Mesodermal cell (in vitro differentiated cells): ENCODE data around the gene TMUB2.
A peak's percentile ranks its signal among the peaks of the same experiment; 100 is the strongest.

Experiments
- H3K27ac ChIP-seq: 2 replicates; pipeline ENCODE4 v1.7.0; 2013; ENCODE audit warnings: mild to moderate bottlenecking, low read depth, low read length, moderate library complexity; ENCODE audit not compliant: severe bottlenecking
- H3K36me3 ChIP-seq: 2 replicates; pipeline ENCODE4 v1.7.1; 2013; ENCODE audit warnings: mild to moderate bottlenecking, low read length, moderate library complexity; ENCODE audit not compliant: control insufficient read depth, insufficient read depth
- H3K4me1 ChIP-seq: one replicate; pipeline ENCODE4 v1.7.1; 2013; ENCODE audit warnings: mild to moderate bottlenecking, low read length; ENCODE audit not compliant: insufficient read depth, control insufficient read depth, poor library complexity, severe bottlenecking
- H3K4me3 ChIP-seq: 2 replicates; pipeline ENCODE4 v1.7.0; 2013; ENCODE audit warnings: low read length, control low read depth, mild to moderate bottlenecking; ENCODE audit not compliant: insufficient read depth, poor library complexity, severe bottlenecking; ENCODE audit errors: extremely low read depth
- H3K9me3 ChIP-seq: 2 replicates; pipeline ENCODE4 v1.7.1; 2013; ENCODE audit warnings: mild to moderate bottlenecking, low read length, moderate library complexity; ENCODE audit not compliant: control insufficient read depth
- WGBS, 2 experiments: methylation state at CpG; one replicate each; pipeline ENCODE4 v1.1.5; 2013; ENCODE audit warnings: missing lambda C conversion rate in 2 of 2; ENCODE audit not compliant: insufficient coverage in 2 of 2; 5-methylcytosine and 5-hydroxymethylcytosine counted together

TMUB2 gene

DNA sequence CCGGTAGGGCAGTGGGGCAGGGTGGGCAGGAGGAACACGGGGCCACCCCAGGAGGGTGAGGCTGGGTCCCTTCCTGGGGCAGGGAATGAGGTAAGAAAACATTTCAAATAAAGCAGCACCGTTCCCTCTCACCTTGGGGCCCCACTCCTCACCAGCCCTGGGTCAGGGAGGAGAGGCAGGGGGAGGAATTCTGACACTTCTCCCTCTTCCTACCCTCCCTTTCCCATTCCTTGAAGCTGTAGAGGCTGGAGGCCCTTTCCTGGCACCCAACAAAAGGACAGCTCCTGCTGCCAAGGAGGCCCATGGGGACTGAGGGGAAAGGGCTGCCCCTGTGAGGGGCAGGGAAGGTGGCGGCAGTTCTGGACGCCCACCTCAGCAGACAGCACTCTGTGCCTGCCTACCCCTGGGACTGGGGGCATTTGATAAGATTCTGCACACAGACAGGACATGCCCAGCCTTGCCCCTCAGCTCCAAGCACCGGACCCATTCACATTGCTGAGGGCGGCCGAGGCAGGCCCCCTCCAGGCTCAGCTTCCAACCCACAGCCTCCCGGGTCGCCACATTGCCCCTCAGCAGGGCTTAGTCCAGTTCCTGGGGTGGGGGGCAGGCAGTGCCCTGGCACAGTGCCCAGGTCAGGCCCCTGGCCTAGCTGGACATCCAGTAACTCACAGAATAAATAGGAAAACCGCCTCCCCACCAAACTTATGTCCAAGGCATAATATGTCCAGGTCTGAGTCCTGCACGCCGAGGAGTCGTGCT is 6.7 kb downstream of the TMUB2 start:
- 91 to 98% methylated on average over 6 to 11 of the region's 14 CpGs for WGBS, 2 experiments
- Histone ChIP-seq H3K9me3 (no peaks in the 10 kb centered on the region), H3K36me3 (peaks cover 84% of the 10 kb centered on the region), H3K27ac (peak overlapping the region; percentile 53), H3K4me3 (no peak overlapping the region), H3K4me1 (peaks cover 15% of the 10 kb centered on the region)

DNA sequence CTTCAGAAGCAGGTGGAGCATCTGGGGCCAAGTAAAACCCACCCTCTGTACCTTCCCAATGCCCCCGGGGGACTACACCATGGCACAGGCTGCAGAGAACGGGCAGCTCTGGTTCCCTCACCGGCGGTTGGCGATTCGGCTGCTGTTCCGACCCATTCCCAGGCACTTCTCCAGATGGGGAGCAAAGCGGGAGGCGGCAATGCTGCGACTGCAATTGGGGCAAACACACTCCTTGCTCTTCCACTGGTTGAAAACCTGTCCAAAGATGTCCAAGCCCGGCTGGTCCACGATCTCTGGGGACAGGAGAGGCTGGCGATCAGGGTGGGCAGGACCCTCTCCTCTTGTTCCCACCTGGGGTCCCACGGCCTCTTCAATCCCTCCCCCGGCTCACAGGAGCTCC is 10.3 kb downstream of the TMUB2 start:
- peaks cover 20% of the 10 kb centered on the region for H3K4me1 ChIP-seq
- H3K36me3 ChIP-seq, result peaks cover 50% of the 10 kb centered on the region
- WGBS, 2 experiments, result 96 to 98% methylated on average over 14 to 15 of the region's 15 CpGs
- no peak overlapping the region for H3K4me3 ChIP-seq
- H3K27ac ChIP-seq, result no peak overlapping the region
- H3K9me3 ChIP-seq, result no peaks in the 10 kb centered on the region

DNA sequence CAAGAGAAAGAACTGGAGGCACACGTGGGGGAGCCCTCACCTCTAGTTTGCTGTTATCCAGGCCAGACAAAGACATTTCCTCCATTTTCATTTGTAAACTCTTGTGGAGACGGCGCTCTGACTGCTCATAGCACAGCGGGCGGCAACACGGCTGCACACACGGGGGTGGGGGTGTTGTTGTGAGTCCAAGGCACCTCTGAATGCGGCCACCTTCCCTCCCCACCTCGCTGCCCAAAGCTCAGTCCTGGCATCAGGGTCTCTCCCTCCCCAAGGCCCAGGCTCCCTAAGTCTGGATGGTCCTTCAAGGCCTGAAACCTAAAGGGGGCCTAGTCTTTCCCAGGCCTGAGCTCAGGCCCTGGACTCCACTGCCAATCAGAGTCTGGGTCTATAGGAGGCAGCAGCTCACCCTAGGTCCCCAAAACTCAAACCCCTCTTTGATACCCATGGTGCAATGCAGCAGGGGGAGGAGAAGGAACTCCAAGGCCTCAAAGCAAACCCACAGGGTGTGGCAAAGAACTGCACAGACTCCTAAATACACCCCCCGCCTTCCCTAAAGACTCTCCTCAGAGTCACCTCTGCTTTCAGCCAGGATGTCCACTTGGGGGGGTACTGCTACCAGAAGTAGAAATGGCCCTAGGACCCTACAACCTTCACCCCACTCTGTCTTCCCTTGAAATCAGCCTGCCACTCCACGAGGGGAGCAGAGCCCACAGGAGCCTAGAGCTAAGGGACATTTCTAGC is 11.4 kb downstream of the TMUB2 start:
- Histone ChIP-seq H3K4me3 (peak overlapping the region; percentile 73), H3K4me1 (peaks cover 20% of the 10 kb centered on the region), H3K36me3 (peaks cover 45% of the 10 kb centered on the region), H3K9me3 (no peaks in the 10 kb centered on the region), H3K27ac (peak overlapping the region; percentile 92)
- WGBS, 2 experiments, result 87 to 88% methylated on average over 4 to 8 of the region's 11 CpGs

GRCh38 chr17:44198721-44199552 is 12.2 kb downstream of the TMUB2 start:
- peak overlapping the region; percentile 73 for H3K4me3 ChIP-seq
- H3K36me3 ChIP-seq, result peaks cover 37% of the 10 kb centered on the region
- WGBS, 2 experiments, result 0 to 1% methylated on average over 20 to 32 of the region's 68 CpGs
- H3K9me3 ChIP-seq, result no peaks in the 10 kb centered on the region
- peaks cover 20% of the 10 kb centered on the region for H3K4me1 ChIP-seq
- H3K27ac ChIP-seq, result peak overlapping the region; percentile 92

GRCh38 chr17:44199553-44200477 is 13.0 kb downstream of the TMUB2 start, which contains the start of gene ATXN7L3:
Gene ATXN7L3, minus strand, starts transcription at chr17:44199884. Its CDS starts 1,814 bp downstream, at chr17:44198070.
- peak within 1 kb of the TSS; percentile 92 for H3K27ac ChIP-seq
- peaks cover 28% of the 10 kb centered on the region for H3K36me3 ChIP-seq
- peak within 1 kb of the TSS; percentile 73 for H3K4me3 ChIP-seq
- peaks cover 20% of the 10 kb centered on the region for H3K4me1 ChIP-seq
- no peaks in the 10 kb centered on the region for H3K9me3 ChIP-seq
- 0% methylated on average over 34 to 39 of the region's 126 CpGs for WGBS, 2 experiments

DNA sequence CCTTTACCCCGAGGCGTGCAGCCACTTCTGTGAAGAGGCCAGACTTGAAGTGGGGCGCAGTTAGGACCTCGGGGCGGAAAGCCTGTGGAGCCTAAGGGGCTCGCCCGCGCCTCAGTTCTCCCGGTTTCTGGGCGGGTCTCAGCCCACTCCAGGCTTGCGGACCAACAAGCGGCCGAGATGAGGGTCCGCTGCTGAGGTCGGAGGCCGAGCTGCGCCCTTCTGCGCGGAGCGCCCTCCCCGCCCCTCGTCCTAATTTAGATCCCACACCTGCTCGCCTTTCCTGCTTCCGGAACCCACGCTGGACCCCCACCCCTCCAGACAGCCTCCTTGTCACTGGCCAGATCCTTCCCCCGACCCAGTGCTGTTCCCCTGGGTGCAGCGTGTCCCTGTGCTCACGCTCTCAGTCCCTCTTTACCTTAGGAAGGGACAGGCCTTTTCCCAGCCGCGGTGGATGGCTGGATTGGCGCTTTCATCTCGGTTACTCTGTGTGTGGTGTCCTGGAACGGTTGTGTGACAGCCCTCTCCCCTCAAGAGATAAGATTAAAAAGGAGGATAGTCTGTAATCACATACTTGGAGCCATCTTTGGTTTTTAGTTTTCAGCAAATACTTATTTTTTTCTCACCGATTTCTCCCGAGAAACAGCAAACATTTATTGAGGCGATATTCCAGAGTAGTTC is 13.8 kb downstream of the TMUB2 start:
- peaks cover 17% of the 10 kb centered on the region for H3K4me1 ChIP-seq
- peaks cover 20% of the 10 kb centered on the region for H3K36me3 ChIP-seq
- peak overlapping the region; percentile 73 for H3K4me3 ChIP-seq
- H3K9me3 ChIP-seq, result no peaks in the 10 kb centered on the region
- 10 to 19% methylated on average over 16 to 31 of the region's 36 CpGs for WGBS, 2 experiments
- peak overlapping the region; percentile 92 for H3K27ac ChIP-seq

DNA sequence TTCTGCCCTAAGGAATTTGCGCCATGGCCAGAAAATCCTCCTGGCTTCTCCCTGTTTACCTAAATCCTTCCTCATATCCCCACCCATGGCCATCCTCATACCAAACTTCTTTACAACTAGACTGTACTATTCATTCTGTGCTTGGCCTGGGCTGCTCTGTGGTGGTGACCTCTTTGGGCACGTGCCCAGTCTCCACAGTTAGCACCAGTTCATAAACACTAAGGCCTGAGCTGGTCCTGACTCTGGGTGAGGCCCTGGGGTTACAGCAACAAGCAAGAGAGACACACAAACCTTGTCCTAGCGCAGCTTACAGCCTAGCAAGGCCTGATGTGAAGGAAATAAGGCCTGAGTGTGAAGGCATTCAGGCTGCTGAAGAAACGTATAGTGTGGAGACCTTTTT is 16.0 kb downstream of the TMUB2 start:
- Histone ChIP-seq H3K27ac (no peak overlapping the region), H3K4me1 (peaks cover 11% of the 10 kb centered on the region), H3K4me3 (no peak overlapping the region), H3K9me3 (no peaks in the 10 kb centered on the region), H3K36me3 (peaks cover 16% of the 10 kb centered on the region)
- WGBS, 2 experiments, result 89 to 93% methylated on average over 4 of the region's 4 CpGs

DNA sequence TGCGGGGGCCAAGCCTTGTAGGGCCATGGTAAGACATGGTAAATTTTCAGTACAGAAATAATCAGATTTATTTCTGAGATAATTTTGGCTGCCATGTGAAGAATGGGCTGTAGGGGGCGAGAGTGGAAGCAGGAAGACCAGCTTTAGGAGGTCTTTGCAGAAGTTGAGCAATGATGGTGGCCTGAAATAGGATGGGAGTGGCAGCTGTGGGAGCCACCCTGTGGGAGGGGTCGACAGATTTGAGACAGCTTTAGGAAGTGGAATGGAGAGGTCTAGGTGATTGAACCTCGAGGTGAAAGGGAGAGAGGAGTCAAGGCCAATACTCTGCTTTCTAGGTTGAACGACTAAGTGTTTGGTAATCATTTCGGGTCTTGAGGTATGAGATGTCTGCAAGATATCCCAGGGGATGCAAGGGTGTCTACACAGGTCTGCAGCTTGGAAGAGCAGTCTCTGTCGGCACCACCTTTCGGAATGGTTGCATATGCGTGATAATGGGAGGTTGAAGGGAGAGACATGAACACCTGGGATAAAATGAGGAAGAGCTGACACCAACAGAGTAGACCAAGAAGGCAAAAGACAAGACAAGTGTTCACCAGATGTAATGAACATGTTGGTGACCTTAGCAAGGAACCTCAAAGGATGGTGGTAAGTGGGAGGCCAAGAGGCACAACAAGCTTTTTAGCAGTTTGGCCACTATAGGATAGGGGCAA is 17.1 kb downstream of the TMUB2 start:
- WGBS, 2 experiments, result 63% methylated on average over 9 of the region's 9 CpGs
- Histone ChIP-seq H3K4me1 (peaks cover 9% of the 10 kb centered on the region), H3K27ac (no peak overlapping the region), H3K36me3 (peaks cover 24% of the 10 kb centered on the region), H3K9me3 (no peaks in the 10 kb centered on the region), H3K4me3 (no peak overlapping the region)

DNA sequence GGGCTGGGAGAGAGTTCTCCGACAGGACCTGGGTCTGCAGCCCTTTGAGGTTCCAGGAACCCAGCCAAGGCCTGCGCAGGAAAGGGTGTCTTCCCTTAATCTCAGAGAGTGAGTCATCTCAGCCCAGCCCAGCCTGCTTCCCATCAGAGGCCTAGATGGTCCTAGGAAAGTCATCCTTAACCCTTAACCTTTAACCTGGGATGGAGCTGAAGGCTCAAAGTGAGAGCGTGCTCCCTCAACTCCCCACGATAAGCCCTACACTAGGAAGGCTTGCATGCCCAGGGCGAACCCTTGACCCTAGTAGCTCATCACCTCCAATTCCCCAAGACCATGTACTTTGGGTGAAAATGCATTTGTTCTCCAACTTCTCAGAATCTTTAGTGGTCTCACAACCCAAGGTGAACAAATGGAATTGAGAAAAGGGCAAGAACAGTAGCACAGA is 17.7 kb downstream of the TMUB2 start:
- no peak overlapping the region for H3K27ac ChIP-seq
- WGBS, 2 experiments, result 93 to 100% methylated on average over 2 to 3 of the region's 5 CpGs

More for the DNA sequence above, 17.7 kb downstream of the TMUB2 start:
- no peak overlapping the region for H3K4me3 ChIP-seq
- H3K9me3 ChIP-seq, result no peaks in the 10 kb centered on the region
- peaks cover 30% of the 10 kb centered on the region for H3K36me3 ChIP-seq
- H3K4me1 ChIP-seq, result peaks cover 9% of the 10 kb centered on the region
